IMR-90 (cell line): ENCODE data around the gene ASB16. TPM values are rescaled to one million over a fixed set of nuclear protein-coding genes. Genes with fewer than 3 reads are reported as not detected.

Experiments used
- ATAC-seq: fragments of 200-7000 bp; cut with Tn5 transposase; 2 replicates; pipeline ENCODE4 v1.9.1; 2020; ENCODE audit warnings: low read depth, mild to moderate bottlenecking, moderate library complexity
- BruUV-seq: library from RNA; stranded (reverse); fragments of 400-500 nt; replicated peaks from 2 replicates; lab custom pipeline; 2021; lab: Mats Ljungman, UMichigan
- CTCF ChIA-PET: fragments of 300-600 bp; formaldehyde crosslinking; extraction: SDS; loops from one replicate; lab custom pipeline; 2021; ENCODE audit warnings: antibody characterized with exemption; lab: Yijun Ruan, JAX
- POLR2A ChIA-PET: fragments of 300-600 bp; sonication (Branson Sonifier 250); formaldehyde crosslinking; loops from one replicate; lab custom pipeline; 2022; ENCODE audit warnings: antibody characterized with exemption; ENCODE audit not compliant: unreplicated experiment; lab: Charles Lee
- DNase-seq: peaks from one replicate; pipeline ENCODE4 v3.0.0; 2013
- H2AFZ ChIP-seq: replicated peaks from 2 replicates; pipeline ENCODE3; 2013; ENCODE audit warnings: low read length, mild to moderate bottlenecking; ENCODE audit not compliant: poor library complexity
- H2AK5ac ChIP-seq: 2 replicates; pipeline ENCODE4 v1.6.1; 2013; ENCODE audit warnings: low read depth, low read length, inconsistent platforms
- H2AK9ac ChIP-seq: replicated peaks from 2 replicates; pipeline ENCODE3; 2013; ENCODE audit warnings: mild to moderate bottlenecking, low read depth, low read length, moderate library complexity; ENCODE audit not compliant: poor library complexity
- H2BK120ac ChIP-seq: 2 replicates; pipeline ENCODE4 v1.6.1; 2013; ENCODE audit warnings: low read depth, low read length, inconsistent platforms
- H2BK15ac ChIP-seq: 3 replicates; pipeline ENCODE4 v1.6.1; 2013; ENCODE audit warnings: low read depth, low read length, inconsistent platforms
- H2BK20ac ChIP-seq: 2 replicates; pipeline ENCODE4 v1.6.1; 2013; ENCODE audit warnings: low read depth, mild to moderate bottlenecking, inconsistent platforms, low read length, moderate library complexity
- H2BK5ac ChIP-seq: 2 replicates; pipeline ENCODE4 v1.6.1; 2013; ENCODE audit warnings: mild to moderate bottlenecking, low read depth, low read length, inconsistent platforms; ENCODE audit not compliant: poor library complexity, severe bottlenecking
- H3K14ac ChIP-seq: replicated peaks from 2 replicates; pipeline ENCODE4 v1.6.1; 2013; ENCODE audit warnings: low read depth, low read length, inconsistent platforms
- H3K18ac ChIP-seq: 2 replicates; pipeline ENCODE4 v1.6.1; 2013; ENCODE audit warnings: low read depth, low read length, control low read depth
- H3K23ac ChIP-seq: 2 replicates; pipeline ENCODE4 v1.6.1; 2013; ENCODE audit warnings: low read depth, low read length, inconsistent platforms
- H3K27ac ChIP-seq: 2 replicates; pipeline ENCODE4 v1.5.1; 2013; ENCODE audit warnings: mild to moderate bottlenecking, control low read depth, low read length; ENCODE audit not compliant: insufficient read depth
- H3K27me3 ChIP-seq: 2 replicates; pipeline ENCODE4 v1.6.1; 2013; ENCODE audit warnings: low read length; ENCODE audit not compliant: control insufficient read depth, insufficient read depth
- H3K36me3 ChIP-seq: 2 replicates; pipeline ENCODE4 v1.6.1; 2013; ENCODE audit warnings: low read length, mixed read lengths; ENCODE audit not compliant: control insufficient read depth, insufficient read depth
- H3K4ac ChIP-seq: 2 replicates; pipeline ENCODE4 v1.6.1; 2013; ENCODE audit warnings: low read depth, low read length, inconsistent platforms
- H3K4me1 ChIP-seq: 2 replicates; pipeline ENCODE4 v1.6.1; 2013; ENCODE audit warnings: low read length, mixed read lengths; ENCODE audit not compliant: control insufficient read depth, insufficient read depth
- H3K4me2 ChIP-seq: 2 replicates; pipeline ENCODE4 v1.6.1; 2013; ENCODE audit warnings: low read depth, mild to moderate bottlenecking, control low read depth, low read length, moderate library complexity
- H3K4me3 ChIP-seq: 2 replicates; pipeline ENCODE4 v1.5.1; 2013; ENCODE audit warnings: low read depth, mild to moderate bottlenecking, control low read depth, low read length, moderate library complexity; ENCODE audit not compliant: insufficient read depth
- H3K56ac ChIP-seq: 2 replicates; pipeline ENCODE4 v1.6.1; 2013; ENCODE audit warnings: low read length, inconsistent platforms; ENCODE audit not compliant: insufficient read depth; ENCODE audit errors: extremely low read depth
- H3K79me1 ChIP-seq, 2 experiments: 2 replicates each; pipeline ENCODE4 v1.6.1; 2013; ENCODE audit warnings: low read length in 2 of 2, inconsistent platforms in 1 of 2, low read depth in 1 of 2
- H3K9ac ChIP-seq: 2 replicates; pipeline ENCODE4 v1.6.1; 2013; ENCODE audit warnings: low read depth, low read length, control low read depth
- H3K9me1 ChIP-seq: 2 replicates; pipeline ENCODE4 v1.6.1; 2013; ENCODE audit warnings: low read length, inconsistent platforms; ENCODE audit not compliant: insufficient read depth
- H3K9me3 ChIP-seq: 2 replicates; pipeline ENCODE4 v1.6.1; 2013; ENCODE audit warnings: low read length; ENCODE audit not compliant: control insufficient read depth, insufficient read depth
- H4K20me1 ChIP-seq: 2 replicates; pipeline ENCODE4 v1.6.1; 2013; ENCODE audit warnings: low read length, inconsistent platforms; ENCODE audit not compliant: insufficient read depth
- H4K5ac ChIP-seq: 2 replicates; pipeline ENCODE4 v1.6.1; 2013; ENCODE audit warnings: mild to moderate bottlenecking, low read depth, low read length, control low read depth
- H4K8ac ChIP-seq, 2 experiments: 2 replicates each; pipeline ENCODE4 v1.6.1; 2013; ENCODE audit warnings: low read depth in 2 of 2, low read length in 2 of 2, control low read depth in 1 of 2, inconsistent platforms in 1 of 2
- H4K91ac ChIP-seq: 2 replicates; pipeline ENCODE4 v1.6.1; 2013; ENCODE audit warnings: low read depth, low read length, inconsistent platforms; ENCODE audit not compliant: insufficient read depth
- BHLHE40 ChIP-seq: fragments of 150-350 bp; IDR thresholded peaks from 2 replicates; pipeline ENCODE4 v1.6.1; 2016; ENCODE audit warnings: mild to moderate bottlenecking, low read depth, low read length
- CEBPB ChIP-seq: IDR thresholded peaks from 2 replicates; pipeline ENCODE4 v1.6.1; 2012; ENCODE audit warnings: low read depth, low read length, improper control_type of control experiment
- CHD1 ChIP-seq: IDR thresholded peaks from 2 replicates; pipeline ENCODE4 v1.6.1; 2012; ENCODE audit warnings: low read depth, low read length, improper control_type of control experiment
- CTCF ChIP-seq: conservative IDR thresholded peaks from 2 replicates; pipeline ENCODE4 v1.5.1; 2012; ENCODE audit warnings: mild to moderate bottlenecking, low read depth, low read length, improper control_type of control experiment
- ELK1 ChIP-seq: fragments of 150-350 bp; IDR thresholded peaks from 2 replicates; pipeline ENCODE4 v1.6.1; 2016; ENCODE audit warnings: low read depth, mild to moderate bottlenecking, low read length, moderate library complexity, borderline replicate concordance
- FOS ChIP-seq: fragments of 150-350 bp; IDR thresholded peaks from 2 replicates; pipeline ENCODE4 v1.6.1; 2016; ENCODE audit warnings: low read depth, low read length
- MAFK ChIP-seq: IDR thresholded peaks from 2 replicates; pipeline ENCODE4 v1.6.1; 2012; ENCODE audit warnings: low read depth, low read length, improper control_type of control experiment
- MAZ ChIP-seq: IDR thresholded peaks from 2 replicates; pipeline ENCODE4 v1.6.1; 2012; ENCODE audit warnings: low read depth, mild to moderate bottlenecking, low read length, improper control_type of control experiment, moderate library complexity, borderline replicate concordance
- MXI1 ChIP-seq: IDR thresholded peaks from 2 replicates; pipeline ENCODE4 v1.6.1; 2012; ENCODE audit warnings: low read depth, mild to moderate bottlenecking, low read length, moderate library complexity, borderline replicate concordance
- NFE2L2 ChIP-seq: fragments of 150-350 bp; IDR thresholded peaks from 2 replicates; pipeline ENCODE4 v1.6.1; 2016; ENCODE audit warnings: low read depth, mild to moderate bottlenecking, low read length
- POLR2A ChIP-seq: IDR thresholded peaks from 2 replicates; pipeline ENCODE4 v1.6.1; 2012; ENCODE audit warnings: mild to moderate bottlenecking, low read depth, low read length
- RAD21 ChIP-seq: IDR thresholded peaks from 2 replicates; pipeline ENCODE4 v1.6.1; 2012; ENCODE audit warnings: low read length, improper control_type of control experiment
- RCOR1 ChIP-seq: IDR thresholded peaks from 2 replicates; pipeline ENCODE4 v1.6.1; 2012; ENCODE audit warnings: mild to moderate bottlenecking, low read length, improper control_type of control experiment; ENCODE audit not compliant: insufficient replicate concordance
- RFX5 ChIP-seq: IDR thresholded peaks from 2 replicates; pipeline ENCODE4 v1.8.0; 2012; ENCODE audit warnings: low read depth, mild to moderate bottlenecking, low read length, moderate library complexity
- SMC3 ChIP-seq: fragments of 150-350 bp; IDR thresholded peaks from 2 replicates; pipeline ENCODE4 v1.6.1; 2016; ENCODE audit warnings: low read depth, mild to moderate bottlenecking, antibody characterized with exemption, low read length, moderate library complexity
- USF2 ChIP-seq: fragments of 150-350 bp; IDR thresholded peaks from 2 replicates; pipeline ENCODE4 v1.6.1; 2017; ENCODE audit warnings: mild to moderate bottlenecking, antibody characterized with exemption, low read length, low read depth
- WGBS, 2 experiments: methylation state at CpG; one replicate each; pipeline versions ENCODE4 v1.1.5 to v1.1.7; 2013; ENCODE audit warnings: missing lambda C conversion rate in 2 of 2; ENCODE audit not compliant: insufficient read length in 1 of 2; ENCODE audit errors: extremely low coverage in 2 of 2; 5-methylcytosine and 5-hydroxymethylcytosine counted together
- dilution Hi-C: fragments of 300-500 bp; cut with HindIII; formaldehyde crosslinking; loops from one replicate; pipeline ENCODE4 v1.14.3; 2018; ENCODE audit warnings: low sequenced_read_pairs; ENCODE audit not compliant: unreplicated experiment
- in situ Hi-C: fragments of 300-500 bp; cut with MboI; formaldehyde crosslinking; loops from 3 replicates; pipeline ENCODE4 v1.14.3; 2019; ENCODE audit warnings: low sequenced_read_pairs, inconsistent platforms, mixed read lengths
- intact Hi-C: fragments of 100-400 bp; cut with micrococcal nuclease; formaldehyde crosslinking; loops from 2 replicates; pipeline ENCODE4 v1.10.0; 2022
- polyA plus RNA-seq, 3 experiments: library from polyadenylated mRNA; depleted of rRNA; stranded (reverse); fragments of >200 nt; gene quantifications; 2 replicates each; pipeline ENCODE4 v1.2.3, GENCODE V29; 2012; ENCODE audit warnings: low replicate concordance in 1 of 3
- total RNA-seq: library from RNA; depleted of rRNA; stranded (reverse); fragments of >200 nt; gene quantifications from 2 replicates; pipeline ENCODE4 v1.2.3, GENCODE V29; 2012

ASB16 gene
- total and polyA plus RNA-seq, 2 of the 4 experiments (the other 2 are of a cell fraction) = 0.05 TPM; not detected in 1

GRCh38 chr17:44191941-44192496 is 21.5 kb downstream of the ASB16 start:
- Histone ChIP-seq H2BK5ac (no peak overlapping the region), H4K91ac (no peak overlapping the region), H3K18ac (no peak overlapping the region), H4K8ac (no peak overlapping the region; a peak in 2 of 4 replicates), H2AK9ac (no peak overlapping the region), H4K20me1 (no peaks in the 10 kb centered on the region), H3K9me3 (no peaks in the 10 kb centered on the region), H2BK20ac (no peak overlapping the region), H3K27me3 (no peaks in the 10 kb centered on the region), H3K14ac (no peak overlapping the region), H3K4me1 (peaks cover 2% of the 10 kb centered on the region; the same call in 1 of the 2 replicates), H3K27ac (no peak overlapping the region), H3K4ac (no peak overlapping the region), H3K9ac (no peak overlapping the region), H3K4me2 (no peak overlapping the region), H2BK120ac (no peak overlapping the region), H3K9me1 (no peaks in the 10 kb centered on the region), H3K23ac (no peak overlapping the region), H2AFZ (peak overlapping the region; percentile 37), H3K56ac (no peak overlapping the region), H4K5ac (no peak overlapping the region), H3K36me3 (peaks cover 64% of the 10 kb centered on the region), H3K4me3 (no peak overlapping the region), H2BK15ac (no peak overlapping the region), H2AK5ac (no peak overlapping the region), H3K79me1 (peaks cover 26 to 59% of the 10 kb centered on the region in 2 experiments)
- ATAC-seq (no peak), DNase-seq (no peak)
- BruUV-seq = TSS peak; percentile 75
- in situ Hi-C loops = no loop called here
- intact Hi-C loops = no loop called here
- WGBS, 2 experiments = no CpG with 5 or more reads among the region's 7 CpGs
- dilution Hi-C loops = no loop called here
- ChIA-PET POLR2A (no interaction called here), CTCF (no interaction called here)
- TF ChIP-seq MAZ (no peak), CEBPB (no peak), RCOR1 (no peak), MXI1 (no peak), RFX5 (no peak), USF2 (no peak), POLR2A (no peak), CTCF (no peak), NFE2L2 (no peak), ELK1 (no peak), MAFK (no peak), BHLHE40 (no peak), SMC3 (no peak), RAD21 (no peak), CHD1 (no peak), FOS (no peak)
